Stimulated activated CD4-positive, alpha-beta T cell treated with anti-CD3 and anti-CD28 coated beads, Interleukin-1b, Interleukin-23, amount 100 ng/mL, for 1 hour (primary cell): ENCODE data around the gene FOXD4.
"Not testable (repeated sequence)": the region's sequence is repeated elsewhere in the genome, so short reads cannot be mapped to it uniquely, and the experiment has no call there.

Experiments
- DNase-seq, 2 donors: peaks; one replicate each; pipeline ENCODE4 v3.0.0-alpha.2; 2020; ENCODE audit warnings: low read depth in 2 of 2

FOXD4 gene

DNA sequence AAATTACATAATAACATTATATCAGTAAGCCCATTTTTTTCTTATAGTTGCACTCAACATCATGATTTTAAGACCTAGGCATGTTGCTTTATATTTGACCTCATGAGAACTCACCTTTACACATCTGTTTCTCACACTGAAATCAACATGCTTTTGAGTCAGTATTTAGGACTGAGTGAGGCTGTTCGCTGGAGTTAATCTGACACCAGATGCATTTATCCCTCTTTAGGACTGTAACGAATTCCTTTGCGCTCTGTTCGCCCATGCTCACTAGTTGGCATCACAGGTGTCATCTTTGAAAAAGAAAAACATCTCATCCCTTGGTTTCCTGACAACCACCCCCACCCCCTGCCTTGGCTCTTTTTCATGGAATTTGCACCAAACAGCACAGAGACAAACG is 24.3 kb downstream of the FOXD4 start:
- not testable (repeated sequence) for DNase-seq

DNA sequence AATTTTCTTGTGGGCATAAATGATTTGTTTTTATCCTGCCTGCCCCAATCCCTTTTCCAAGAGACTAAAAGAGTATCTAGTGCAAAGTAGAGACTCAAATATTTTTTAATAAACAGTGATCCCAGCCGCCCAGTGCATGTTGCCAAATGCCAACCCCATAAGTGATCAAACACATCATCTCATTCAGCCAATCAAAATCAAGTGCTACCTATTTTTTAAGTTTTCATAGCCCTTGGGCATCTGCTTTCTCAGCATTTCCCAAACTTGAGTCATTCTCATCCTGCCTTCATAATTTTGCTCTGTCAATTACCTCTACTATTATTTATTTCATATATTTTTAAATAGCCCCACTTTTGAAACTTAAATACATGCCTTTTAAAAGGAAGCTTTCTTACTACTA is 27.4 kb downstream of the FOXD4 start:
- DNase-seq: not testable (repeated sequence)

- not testable (repeated sequence) for DNase-seq
Measured at GRCh38 chr9:88396-89037, 29.7 kb downstream of the FOXD4 start.

- DNase-seq: not testable (repeated sequence)
Measured at GRCh38 chr9:87860-88259, 30.4 kb downstream of the FOXD4 start.

DNA sequence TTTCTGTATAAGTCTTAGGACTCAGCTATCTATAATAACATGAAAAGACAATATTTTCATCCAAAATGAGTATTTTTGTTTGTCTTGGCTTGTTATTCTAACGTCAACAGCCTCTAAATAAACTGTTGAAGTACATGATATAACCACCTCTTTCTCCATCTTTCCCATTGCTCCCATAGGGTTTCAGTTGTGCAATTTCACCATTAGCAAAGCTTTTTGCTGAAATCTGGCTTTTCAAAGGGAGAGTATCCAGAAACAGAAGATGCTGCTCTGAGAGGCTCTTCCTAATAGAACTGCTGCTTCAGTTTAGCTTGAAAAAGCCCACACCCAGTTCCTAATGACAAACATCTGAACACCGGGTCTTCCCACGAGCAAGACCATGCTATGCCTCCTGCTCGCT is 31.1 kb downstream of the FOXD4 start:
- DNase-seq: not testable (repeated sequence)

GRCh38 chr9:86697-87096 is 31.5 kb downstream of the FOXD4 start:
- not testable (repeated sequence) for DNase-seq

GRCh38 chr9:82932-83689 is 35.1 kb downstream of the FOXD4 start:
- not testable (repeated sequence) for DNase-seq

- not testable (repeated sequence) for DNase-seq
Measured at GRCh38 chr9:78333-78732, 39.9 kb downstream of the FOXD4 start.

DNA sequence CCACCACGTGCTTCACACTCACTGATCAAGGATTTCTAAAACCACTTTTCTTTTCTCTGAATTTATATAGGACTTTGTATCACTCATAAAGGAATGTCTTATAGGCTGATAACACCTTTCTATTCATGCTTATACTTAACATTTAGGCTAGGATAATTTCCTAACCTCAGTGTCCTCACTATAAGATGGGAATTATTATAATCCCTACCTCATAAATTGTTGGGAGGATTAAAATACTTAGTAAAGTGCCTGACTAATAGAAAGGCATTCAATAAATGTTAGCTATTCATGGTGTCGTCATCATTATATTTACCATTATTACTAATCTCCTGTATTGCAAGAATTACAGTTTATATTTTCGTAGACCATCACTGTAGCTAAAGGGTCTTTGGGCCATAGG is 41.8 kb downstream of the FOXD4 start:
- not testable (repeated sequence) for DNase-seq

DNA sequence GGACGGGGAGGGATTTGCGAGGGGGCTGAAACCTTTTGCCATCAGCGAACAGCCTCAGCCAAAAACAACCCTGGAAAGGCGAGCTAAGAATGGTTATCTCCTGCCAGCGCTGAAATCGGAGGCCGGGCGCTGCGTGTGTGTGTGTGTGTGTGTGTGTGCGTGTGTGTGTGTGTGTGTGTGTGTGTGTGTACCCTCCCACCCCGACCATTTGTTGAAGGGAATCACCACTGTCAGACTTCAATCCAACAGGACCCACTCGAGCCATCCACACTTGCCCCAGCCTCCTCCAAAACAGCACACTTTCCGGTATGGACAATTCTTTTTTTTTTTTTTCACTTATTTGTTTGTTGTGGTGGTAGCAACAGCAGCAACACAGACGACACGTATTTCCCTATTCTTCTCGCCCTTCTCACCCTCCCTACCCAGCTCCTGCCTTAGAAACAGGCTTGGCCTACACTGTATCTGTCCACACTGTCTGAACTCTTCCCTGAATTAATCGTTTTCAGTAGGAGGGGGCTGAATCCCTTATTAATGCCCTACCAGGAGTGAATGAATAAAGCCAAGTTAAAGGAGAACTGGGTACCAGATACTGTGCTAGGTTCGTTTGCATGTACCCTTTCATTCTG is 44.2 kb downstream of the FOXD4 start:
- DNase-seq: not testable (repeated sequence)

GRCh38 chr9:73076-73899 is 44.9 kb downstream of the FOXD4 start:
- DNase-seq: not testable (repeated sequence)
